OCI-LY7 (cell line): ENCODE data around the gene SPOP. TPM values are rescaled to one million over a fixed set of nuclear protein-coding genes. Genes with fewer than 3 reads are reported as not detected.

Experiments
- BruUV-seq: library from RNA; stranded (reverse); fragments of 400-500 nt; replicated peaks from 2 replicates; lab custom pipeline; 2021; lab: Mats Ljungman, UMichigan
- CTCF ChIA-PET: fragments of 300-600 bp; sonication (Branson Sonifier 250); formaldehyde crosslinking; loops from one replicate; lab custom pipeline; 2022; ENCODE audit warnings: antibody characterized with exemption; ENCODE audit not compliant: unreplicated experiment; lab: Charles Lee
- POLR2A ChIA-PET: fragments of 300-600 bp; sonication (Branson Sonifier 250); formaldehyde crosslinking; loops from one replicate; lab custom pipeline; 2022; ENCODE audit warnings: antibody characterized with exemption; lab: Charles Lee
- DNase-seq: peaks from one replicate; pipeline ENCODE4 v3.0.0-alpha.2; 2015; ENCODE audit warnings: low spot score
- H2AFZ ChIP-seq: fragments of 200-600 bp; sonication (generic), shearing (Covaris generic); 2 replicates; pipeline ENCODE4 v1.6.1; 2014; ENCODE audit warnings: mild to moderate bottlenecking, antibody characterized with exemption, low read length, moderate library complexity
- H3K27ac ChIP-seq: fragments of 200-600 bp; sonication (generic); 2 replicates; pipeline ENCODE4 v1.5.1; 2014; ENCODE audit warnings: mixed run types, low read depth, mild to moderate bottlenecking, moderate library complexity, low read length, inconsistent platforms; ENCODE audit not compliant: poor library complexity, severe bottlenecking
- H3K36me3 ChIP-seq: fragments of 200-600 bp; sonication (generic); 2 replicates; pipeline ENCODE4 v1.6.1; 2014; ENCODE audit warnings: mild to moderate bottlenecking, antibody characterized with exemption, low read length, moderate library complexity, mixed read lengths; ENCODE audit not compliant: insufficient read depth
- H3K4me1 ChIP-seq: fragments of 200-600 bp; sonication (generic); 2 replicates; pipeline ENCODE4 v1.5.1; 2014; ENCODE audit warnings: mild to moderate bottlenecking, low read length; ENCODE audit not compliant: insufficient read depth, poor library complexity, severe bottlenecking
- H3K4me2 ChIP-seq: fragments of 200-600 bp; sonication (generic); 2 replicates; pipeline ENCODE4 v1.6.1; 2014; ENCODE audit warnings: mild to moderate bottlenecking, low read length
- H3K4me3 ChIP-seq: fragments of 200-600 bp; sonication (generic); 2 replicates; pipeline ENCODE4 v1.5.1; 2014; ENCODE audit warnings: mild to moderate bottlenecking, low read depth, low read length; ENCODE audit not compliant: poor library complexity, severe bottlenecking
- H3K79me2 ChIP-seq: fragments of 200-600 bp; sonication (generic); 2 replicates; pipeline ENCODE4 v1.6.1; 2016; ENCODE audit warnings: low read depth, mild to moderate bottlenecking, low read length, moderate library complexity, mixed read lengths; ENCODE audit not compliant: insufficient read depth
- H3K9me2 ChIP-seq: fragments of 200-600 bp; sonication (generic); 2 replicates; pipeline ENCODE4 v1.6.1; 2016; ENCODE audit warnings: mild to moderate bottlenecking, low read length, mixed read lengths; ENCODE audit not compliant: insufficient read depth
- H3K9me3 ChIP-seq: fragments of 200-600 bp; sonication (generic); 2 replicates; pipeline ENCODE4 v1.6.1; 2014; ENCODE audit warnings: mild to moderate bottlenecking, mixed run types, low read length, mixed read lengths
- H4K20me1 ChIP-seq: fragments of 200-600 bp; sonication (generic); 2 replicates; pipeline ENCODE4 v1.6.1; 2014; ENCODE audit warnings: mild to moderate bottlenecking, antibody characterized with exemption, low read length, moderate library complexity, mixed read lengths; ENCODE audit not compliant: insufficient read depth
- CTCF ChIP-seq: fragments of 200-600 bp; sonication (generic); conservative IDR thresholded peaks from 2 replicates; pipeline ENCODE4 v1.5.1; 2014; ENCODE audit warnings: mild to moderate bottlenecking, antibody characterized with exemption, low read length, moderate library complexity, mixed read lengths
- EZH2phosphoT487 ChIP-seq: fragments of 200-600 bp; sonication (generic); IDR thresholded peaks from 2 replicates; pipeline ENCODE4 v1.6.1; 2018; ENCODE audit warnings: low read depth, borderline replicate concordance, mild to moderate bottlenecking, mixed run types, antibody characterized with exemption, low read length, moderate library complexity, mixed read lengths
- intact Hi-C: fragments of 100-400 bp; cut with micrococcal nuclease; formaldehyde crosslinking; loops from one replicate; pipeline ENCODE4 v1.10.0; 2022; ENCODE audit not compliant: unreplicated experiment
- total RNA-seq, 2 experiments: library from RNA; depleted of rRNA in 1 of 2; stranded (reverse); fragments of >200 nt in 1 of 2; shearing (Covaris generic) in 1 of 2; gene quantifications; 2 replicates each; pipeline ENCODE4 v1.2.3, GENCODE V29; 2014 to 2022

SPOP gene
- total RNA-seq, 2 experiments from 2014 or later: 37.8 to 69.0 TPM

GRCh38 chr17:49587366-49588073, 90.4 kb downstream of the SPOP start:
- H3K4me1 ChIP-seq: peaks cover 9% of the 10 kb centered on the region
- H3K9me2 ChIP-seq: no peaks in the 10 kb centered on the region
- BruUV-seq: no TSS peak
- no peaks in the 10 kb centered on the region for H4K20me1 ChIP-seq
- H3K36me3 ChIP-seq: no peaks in the 10 kb centered on the region
- no peak for DNase-seq
- no peak overlapping the region for H3K4me3 ChIP-seq
- CTCF ChIA-PET: no interaction called here
- H3K79me2 ChIP-seq: no peaks in the 10 kb centered on the region
- POLR2A ChIA-PET: no interaction called here
- H3K27ac ChIP-seq: no peak overlapping the region
- no peaks in the 10 kb centered on the region for H3K9me3 ChIP-seq
- H2AFZ ChIP-seq: no peak overlapping the region
- H3K4me2 ChIP-seq: no peak overlapping the region
- no peak for TF ChIP-seq CTCF
- intact Hi-C loops: no loop called here

GRCh38 chr17:49585422-49586027, 92.4 kb downstream of the SPOP start:
- intact Hi-C loops: no loop called here
- H3K4me1 ChIP-seq: peaks cover 9% of the 10 kb centered on the region
- no peak for DNase-seq
- no peak overlapping the region for H3K4me3 ChIP-seq
- no peak overlapping the region for H3K27ac ChIP-seq
- ChIA-PET CTCF (no interaction called here), POLR2A (no interaction called here)
- TF ChIP-seq EZH2phosphoT487 (no peak), CTCF (no peak)
- H3K79me2 ChIP-seq: no peaks in the 10 kb centered on the region
- BruUV-seq: no TSS peak
- no peaks in the 10 kb centered on the region for H3K9me3 ChIP-seq
- no peaks in the 10 kb centered on the region for H3K36me3 ChIP-seq
- no peak overlapping the region for H2AFZ ChIP-seq
- no peaks in the 10 kb centered on the region for H4K20me1 ChIP-seq
- no peaks in the 10 kb centered on the region for H3K9me2 ChIP-seq
- H3K4me2 ChIP-seq: no peak overlapping the region

- no TSS peak for BruUV-seq
- no peaks in the 10 kb centered on the region for H4K20me1 ChIP-seq
- CTCF ChIA-PET: interaction anchor here (1.1 kb wide), 1 partner anchor 12 kb away, joined by 3 read pairs; no protein-coding TSS in a partner anchor
- no peaks in the 10 kb centered on the region for H3K9me2 ChIP-seq
- peaks cover 9% of the 10 kb centered on the region for H3K4me1 ChIP-seq
- no peak overlapping the region for H2AFZ ChIP-seq
- no peak overlapping the region for H3K4me2 ChIP-seq
- DNase-seq: no peak
- POLR2A ChIA-PET: no interaction called here
- intact Hi-C loops: no loop called here
- no peaks in the 10 kb centered on the region for H3K79me2 ChIP-seq
- H3K27ac ChIP-seq: no peak overlapping the region
- TF ChIP-seq EZH2phosphoT487 (no peak), CTCF (no peak)
- no peak overlapping the region for H3K4me3 ChIP-seq
- H3K9me3 ChIP-seq: no peaks in the 10 kb centered on the region
- no peaks in the 10 kb centered on the region for H3K36me3 ChIP-seq
Measured at GRCh38 chr17:49583889-49584288, 94.0 kb downstream of the SPOP start.
